OCI-LY3 (cell line): Measurements from ENCODE around the gene CARD6.

Experiments used
- EZH2phosphoT487 ChIP-seq: fragments of 200-600 bp; shearing (Covaris generic); IDR thresholded peaks from 2 replicates; pipeline ENCODE4 v1.6.1; 2018; ENCODE audit warnings: antibody characterized with exemption, mixed run types, low read depth
- TF ChIP-seq, protein P1 (sequence below): fragments of 200-600, 300-600 bp; sonication (generic); IDR thresholded peaks from 2 replicates; pipeline ENCODE4 v1.5.1; 2014; ENCODE audit warnings: antibody characterized with exemption, low read length, low read depth

DNA sequence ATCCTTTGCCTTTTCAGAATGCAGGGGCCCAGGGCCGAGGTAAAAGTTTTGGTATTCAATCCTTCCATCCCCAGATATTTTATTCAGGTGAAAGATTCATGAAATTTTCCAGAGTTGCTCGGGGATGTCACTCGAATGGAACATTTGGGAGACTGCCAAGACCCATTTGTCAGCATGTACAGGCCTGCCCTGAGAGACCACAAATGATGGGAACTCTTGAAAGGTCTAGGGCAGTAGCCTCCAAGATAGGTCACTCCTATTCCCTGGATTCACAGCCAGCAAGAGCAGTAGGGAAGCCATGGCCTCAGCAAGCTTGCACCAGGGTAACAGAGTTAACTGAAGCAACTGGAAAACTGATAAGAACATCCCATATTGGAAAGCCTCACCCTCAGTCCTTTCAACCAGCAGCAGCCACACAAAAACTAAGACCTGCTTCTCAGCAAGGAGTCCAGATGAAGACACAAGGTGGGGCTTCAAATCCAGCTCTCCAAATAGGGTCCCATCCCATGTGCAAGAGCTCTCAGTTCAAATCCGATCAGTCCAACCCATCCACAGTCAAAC, 12.5 kb downstream of the CARD6 start:
- no peak for TF ChIP-seq EZH2phosphoT487
- TF ChIP-seq, protein P1, sequence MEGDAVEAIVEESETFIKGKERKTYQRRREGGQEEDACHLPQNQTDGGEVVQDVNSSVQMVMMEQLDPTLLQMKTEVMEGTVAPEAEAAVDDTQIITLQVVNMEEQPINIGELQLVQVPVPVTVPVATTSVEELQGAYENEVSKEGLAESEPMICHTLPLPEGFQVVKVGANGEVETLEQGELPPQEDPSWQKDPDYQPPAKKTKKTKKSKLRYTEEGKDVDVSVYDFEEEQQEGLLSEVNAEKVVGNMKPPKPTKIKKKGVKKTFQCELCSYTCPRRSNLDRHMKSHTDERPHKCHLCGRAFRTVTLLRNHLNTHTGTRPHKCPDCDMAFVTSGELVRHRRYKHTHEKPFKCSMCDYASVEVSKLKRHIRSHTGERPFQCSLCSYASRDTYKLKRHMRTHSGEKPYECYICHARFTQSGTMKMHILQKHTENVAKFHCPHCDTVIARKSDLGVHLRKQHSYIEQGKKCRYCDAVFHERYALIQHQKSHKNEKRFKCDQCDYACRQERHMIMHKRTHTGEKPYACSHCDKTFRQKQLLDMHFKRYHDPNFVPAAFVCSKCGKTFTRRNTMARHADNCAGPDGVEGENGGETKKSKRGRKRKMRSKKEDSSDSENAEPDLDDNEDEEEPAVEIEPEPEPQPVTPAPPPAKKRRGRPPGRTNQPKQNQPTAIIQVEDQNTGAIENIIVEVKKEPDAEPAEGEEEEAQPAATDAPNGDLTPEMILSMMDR = no peak
